ENCODE results near the gene PGA5. TPM values are rescaled to one million over a fixed set of nuclear protein-coding genes. Genes with fewer than 3 reads are reported as not detected.

Gene PGA5
- total RNA-seq, 1 experiment from 2014 or later, result 0.33 TPM

DNA sequence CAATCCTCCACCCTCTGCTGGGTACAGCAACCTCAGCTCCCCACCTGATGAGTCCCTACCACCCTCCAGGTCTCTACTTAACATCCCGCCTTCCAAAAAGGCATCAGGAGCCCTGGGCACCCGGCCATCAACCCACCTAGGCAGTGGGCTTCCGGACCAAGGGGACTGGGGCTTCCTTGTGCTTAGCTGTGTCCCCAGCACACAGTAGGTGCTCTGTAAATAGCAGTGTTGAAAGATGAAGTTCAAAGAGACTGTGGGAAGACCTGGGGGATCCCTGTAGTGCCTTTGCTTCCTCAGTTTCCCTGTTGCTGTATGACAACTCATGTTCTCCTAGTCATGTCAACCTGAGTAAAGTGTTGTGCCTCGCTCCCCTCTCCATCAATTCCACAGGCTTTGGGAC, 33.1 kb downstream of the PGA5 start:
- H3K23me2 ChIP-seq (ENCODE audit: insufficient read length, low read depth, low read length, poor library complexity, severe bottlenecking), result no peaks in the 10 kb centered on the region
- DNase-seq, result no peak
- no peak overlapping the region for H3K4me3 Mint-ChIP-seq
- no peaks in the 10 kb centered on the region for H3K9me3 Mint-ChIP-seq
- H3K14ac ChIP-seq (ENCODE audit: insufficient read depth, low read length), result no peak overlapping the region
- H3K56ac ChIP-seq (ENCODE audit: insufficient read length, low read depth, low read length), result no peak overlapping the region
- no peak overlapping the region for H3K4ac ChIP-seq (ENCODE audit: low read depth, low read length)
- no peaks in the 10 kb centered on the region for H3K79me1 ChIP-seq (ENCODE audit: insufficient read depth, low read depth, low read length, poor library complexity, severe bottlenecking)
- WGBS (ENCODE audit: extremely low coverage, insufficient read length, low lambda C conversion rate), result no CpG with 5 or more reads among the region's 4 CpGs
- no peak for TF ChIP-seq CTCF (conservative IDR thresholded peaks at IDR 0.05)
- H4K20me1 ChIP-seq (ENCODE audit: control insufficient read depth, insufficient read depth, insufficient read length), result no peaks in the 10 kb centered on the region
- H3K4me1 Mint-ChIP-seq, result peaks cover 5 to 14% of the 10 kb centered on the region in 2 experiments; a peak in 3 of 4 replicates
- H3K79me2 ChIP-seq (ENCODE audit: insufficient read depth, low read length), result no peaks in the 10 kb centered on the region
- no peak overlapping the region for H2BK5ac ChIP-seq (ENCODE audit: insufficient read length, low read length)
- no peak overlapping the region for H3K27ac ChIP-seq (ENCODE audit: insufficient read length, low read depth, low read length)
- no peaks in the 10 kb centered on the region for H3K9me3 ChIP-seq (ENCODE audit: control insufficient read depth, low read depth, low read length)
- no peak overlapping the region for H4K91ac ChIP-seq (ENCODE audit: insufficient read length, low read depth, low read length)
- no peak overlapping the region for H3T11ph ChIP-seq (ENCODE audit: low read length)
- H2BK15ac ChIP-seq (ENCODE audit: low read depth, low read length), result no peak overlapping the region
- no peak overlapping the region for H3K4me2 ChIP-seq (ENCODE audit: insufficient read depth, insufficient read length, low read length)
- H3K18ac ChIP-seq (ENCODE audit: insufficient read length, low read depth, low read length), result no peak overlapping the region
- no peak overlapping the region for H3K9ac ChIP-seq (ENCODE audit: extremely low read depth, insufficient read length, low read length)
- no peak overlapping the region for H2BK120ac ChIP-seq (ENCODE audit: low read depth, low read length, poor library complexity, severe bottlenecking)
- H3K27me3 ChIP-seq (ENCODE audit: insufficient read depth, low read length), result no peaks in the 10 kb centered on the region
- no peak overlapping the region for H2AK5ac ChIP-seq (ENCODE audit: insufficient read length, low read length)
- no peaks in the 10 kb centered on the region for H3K4me1 ChIP-seq (ENCODE audit: insufficient read depth, low read length)
- no peak overlapping the region for H2BK12ac ChIP-seq (ENCODE audit: insufficient read length, low read depth, low read length)
- no peak overlapping the region for H4K8ac ChIP-seq (replicated peaks; ENCODE audit: insufficient read length, low read depth, low read length)
- no peak overlapping the region for H2BK20ac ChIP-seq (ENCODE audit: low read depth, low read length, poor library complexity, severe bottlenecking)
- peaks cover 3% of the 10 kb centered on the region for H3K27me3 Mint-ChIP-seq (ENCODE audit: low read depth)
- no peak overlapping the region for H3K23ac ChIP-seq (ENCODE audit: insufficient read length, low read depth, low read length)
- peaks cover 0 to 51% (median 0%) of the 10 kb centered on the region in 3 experiments; a peak in 3 of 7 replicates for H3K36me3 Mint-ChIP-seq (ENCODE audit: insufficient read depth in 1 of 3, low read depth in 3 of 3)
- no peak overlapping the region for H4K5ac ChIP-seq (ENCODE audit: insufficient read length, low read depth, low read length)
- peak overlapping the region in 1 of 3 experiments; percentile 56; a peak in 1 of 7 replicates for H3K27ac Mint-ChIP-seq
- no peak overlapping the region for H2AFZ ChIP-seq (ENCODE audit: low read length)
